Ectodermal cell (in vitro differentiated cells): Measurements from ENCODE around the gene MCM3.

Source experiments
- H3K27ac ChIP-seq: 2 replicates; pipeline ENCODE4 v1.7.0; 2013; ENCODE audit warnings: mild to moderate bottlenecking, low read depth, low read length; ENCODE audit not compliant: insufficient read depth, poor library complexity, severe bottlenecking
- H3K27me3 ChIP-seq: 2 replicates; pipeline ENCODE4 v1.7.0; 2013; ENCODE audit warnings: mild to moderate bottlenecking, low read length; ENCODE audit not compliant: insufficient read depth, control insufficient read depth, poor library complexity, severe bottlenecking
- H3K36me3 ChIP-seq: one replicate; pipeline ENCODE4 v1.7.0; 2013; ENCODE audit warnings: low read length; ENCODE audit not compliant: control insufficient read depth, insufficient read depth
- H3K4me1 ChIP-seq: one replicate; pipeline ENCODE4 v1.7.0; 2013; ENCODE audit warnings: low read length; ENCODE audit not compliant: control insufficient read depth, insufficient read depth
- H3K4me3 ChIP-seq: 2 replicates; pipeline ENCODE4 v1.7.0; 2013; ENCODE audit warnings: low read depth, low read length, control low read depth; ENCODE audit not compliant: insufficient read depth
- H3K9me3 ChIP-seq: 2 replicates; pipeline ENCODE4 v1.7.0; 2013; ENCODE audit warnings: mild to moderate bottlenecking, low read length, moderate library complexity; ENCODE audit not compliant: control insufficient read depth
- WGBS, 2 experiments: methylation state at CpG; one replicate each; pipeline ENCODE4 v1.1.7; 2013; ENCODE audit warnings: missing lambda C conversion rate in 2 of 2; 5-methylcytosine and 5-hydroxymethylcytosine counted together

MCM3 gene

GRCh38 chr6:52317841-52318581 lies 33.5 kb upstream of the MCM3 start:
- Histone ChIP-seq H3K36me3 (no peaks in the 10 kb centered on the region), H3K27me3 (no peaks in the 10 kb centered on the region), H3K4me3 (no peak overlapping the region), H3K4me1 (no peaks in the 10 kb centered on the region), H3K27ac (no peak overlapping the region), H3K9me3 (no peaks in the 10 kb centered on the region)
- 83 to 86% methylated on average over 4 of the region's 4 CpGs for WGBS, 2 experiments

- Histone ChIP-seq H3K4me1 (no peaks in the 10 kb centered on the region), H3K27ac (no peak overlapping the region), H3K9me3 (no peaks in the 10 kb centered on the region), H3K27me3 (no peaks in the 10 kb centered on the region), H3K4me3 (no peak overlapping the region), H3K36me3 (no peaks in the 10 kb centered on the region)
- WGBS, 2 experiments: 94 to 95% methylated on average over 1 of the region's 1 CpG
Measured at GRCh38 chr6:52317211-52317610, 32.7 kb upstream of the MCM3 start.

DNA sequence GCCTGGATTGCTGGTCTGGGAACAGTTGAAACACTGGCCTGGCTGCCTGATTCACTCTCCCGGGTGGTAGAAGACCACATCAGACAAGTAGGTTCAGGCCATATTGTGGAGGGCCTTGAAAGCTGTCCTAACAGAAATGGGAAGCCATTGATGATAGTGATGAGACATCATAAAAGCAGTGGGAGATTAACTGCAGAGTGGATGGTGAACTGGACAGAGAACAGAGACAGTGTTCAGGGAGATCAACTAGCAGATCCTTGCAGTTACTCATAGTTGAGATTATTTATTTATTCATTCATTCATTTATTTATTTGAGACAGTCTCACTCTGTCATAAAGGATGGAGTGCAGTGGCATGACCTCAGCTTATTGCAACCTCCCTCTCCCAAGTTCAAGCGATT lies 30.2 kb upstream of the MCM3 start:
- Histone ChIP-seq H3K27me3 (no peaks in the 10 kb centered on the region), H3K27ac (no peak overlapping the region), H3K4me1 (no peaks in the 10 kb centered on the region), H3K4me3 (no peak overlapping the region), H3K36me3 (no peaks in the 10 kb centered on the region), H3K9me3 (no peaks in the 10 kb centered on the region)
- WGBS, 2 experiments: 91 to 93% methylated on average over 2 of the region's 2 CpGs

DNA sequence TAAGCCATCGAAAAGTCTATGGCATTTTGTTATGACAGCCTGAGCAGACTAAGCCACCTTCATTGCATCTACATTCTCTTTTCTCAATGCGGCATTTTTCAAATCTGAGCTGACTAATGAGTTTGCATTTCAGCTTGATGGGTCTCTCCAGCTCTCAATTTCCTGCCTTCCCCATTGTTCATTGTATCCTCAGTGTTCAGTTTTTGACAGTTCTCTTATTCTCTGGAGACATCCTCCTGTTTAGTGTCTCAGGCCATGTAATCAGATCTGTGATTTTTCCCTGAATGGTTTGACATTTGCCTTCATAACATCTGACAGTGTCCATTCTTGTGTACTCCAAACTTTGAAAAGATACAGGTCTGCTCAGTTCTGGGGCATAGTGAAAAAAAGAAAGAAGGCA lies 27.9 kb upstream of the MCM3 start:
- Histone ChIP-seq H3K4me1 (no peaks in the 10 kb centered on the region), H3K9me3 (no peaks in the 10 kb centered on the region), H3K4me3 (no peak overlapping the region), H3K27me3 (no peaks in the 10 kb centered on the region), H3K36me3 (no peaks in the 10 kb centered on the region), H3K27ac (no peak overlapping the region)
- 94 to 97% methylated on average over 2 of the region's 2 CpGs for WGBS, 2 experiments

DNA sequence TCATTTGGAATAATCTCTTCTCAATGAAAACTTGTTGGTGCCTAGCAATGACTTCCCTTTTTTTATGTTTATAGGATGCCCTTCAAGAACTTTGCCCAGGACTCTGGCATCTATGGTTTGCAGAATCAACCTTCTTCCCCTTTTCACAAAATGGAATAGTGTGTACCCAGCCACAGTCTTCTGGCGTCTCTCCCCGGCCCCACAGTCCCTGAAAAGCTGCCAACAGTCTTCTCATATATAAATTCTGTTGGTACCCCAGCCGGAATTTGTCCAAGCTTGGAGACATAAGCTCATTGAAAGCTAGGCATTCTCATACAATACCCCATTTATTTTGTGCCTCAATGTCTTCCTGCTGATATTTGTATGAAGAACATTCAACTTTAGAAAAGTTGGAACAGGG lies 26.4 kb upstream of the MCM3 start:
- H3K4me1 ChIP-seq: no peaks in the 10 kb centered on the region
- 90 to 97% methylated on average over 3 of the region's 3 CpGs for WGBS, 2 experiments
- H3K27ac ChIP-seq: no peak overlapping the region
- no peaks in the 10 kb centered on the region for H3K9me3 ChIP-seq
- H3K4me3 ChIP-seq: no peak overlapping the region
- no peaks in the 10 kb centered on the region for H3K27me3 ChIP-seq
- H3K36me3 ChIP-seq: no peaks in the 10 kb centered on the region

- H3K27ac ChIP-seq: no peak overlapping the region
- H3K9me3 ChIP-seq: no peaks in the 10 kb centered on the region
- no peaks in the 10 kb centered on the region for H3K36me3 ChIP-seq
- peaks cover 8% of the 10 kb centered on the region for H3K4me1 ChIP-seq
- no peak overlapping the region for H3K4me3 ChIP-seq
- no peaks in the 10 kb centered on the region for H3K27me3 ChIP-seq
- 83 to 93% methylated on average over 1 of the region's 1 CpG for WGBS, 2 experiments
Measured at GRCh38 chr6:52307900-52308372, 23.4 kb upstream of the MCM3 start.

DNA sequence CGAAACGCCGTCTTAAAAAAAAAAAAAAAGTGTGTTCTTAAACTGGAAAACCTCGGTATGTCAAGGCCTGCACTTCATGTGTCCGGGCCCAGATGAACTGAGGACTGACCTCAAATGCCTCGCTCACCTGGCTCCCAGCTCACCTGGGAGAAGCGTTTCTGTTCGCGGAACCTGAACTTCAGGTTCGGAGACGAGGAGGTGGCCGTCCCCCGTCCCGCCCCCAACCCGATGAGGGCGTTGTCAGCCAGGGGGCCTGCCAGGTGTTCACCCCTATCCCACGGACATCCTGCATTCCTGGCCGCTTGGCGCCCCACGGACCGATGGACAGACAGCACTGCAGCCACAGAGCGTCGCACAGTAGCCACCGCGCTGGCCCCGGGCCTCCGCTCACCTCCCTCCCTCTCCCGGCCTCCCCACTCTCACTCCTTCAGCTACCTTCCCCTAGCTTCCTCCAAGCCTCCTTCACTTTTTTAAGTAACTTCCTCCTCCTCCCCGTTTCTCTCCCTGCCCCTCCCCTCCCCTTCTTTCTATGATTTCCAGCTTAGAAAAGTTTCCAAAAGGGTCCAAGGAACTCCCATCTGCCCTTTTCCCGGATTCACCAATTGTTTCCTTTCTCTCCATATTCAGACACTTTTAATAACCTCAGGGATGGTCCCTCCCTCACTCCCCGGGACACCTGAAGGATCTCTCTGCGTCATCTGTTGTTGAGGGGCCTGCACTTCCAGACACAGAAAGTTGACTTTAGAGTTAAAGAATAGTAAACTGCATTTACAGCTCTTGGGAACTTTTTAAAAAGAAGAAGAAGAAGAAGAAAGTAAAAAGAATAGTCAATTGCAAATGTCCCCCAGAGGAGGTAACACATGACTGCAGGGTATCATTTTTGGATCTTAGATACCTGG lies 22.7 kb upstream of the MCM3 start:
- Histone ChIP-seq H3K27ac (no peak overlapping the region), H3K4me3 (no peak overlapping the region), H3K27me3 (no peaks in the 10 kb centered on the region), H3K4me1 (peaks cover 8% of the 10 kb centered on the region), H3K9me3 (no peaks in the 10 kb centered on the region), H3K36me3 (no peaks in the 10 kb centered on the region)
- whole genome bisulfite sequencing, 2 experiments: 90 to 91% methylated on average over 32 of the region's 32 CpGs

GRCh38 chr6:52305948-52306767 lies 21.6 kb upstream of the MCM3 start:
- H3K27me3 ChIP-seq: no peaks in the 10 kb centered on the region
- no peak overlapping the region for H3K27ac ChIP-seq
- peaks cover 8% of the 10 kb centered on the region for H3K4me1 ChIP-seq
- H3K4me3 ChIP-seq: no peak overlapping the region
- 93 to 95% methylated on average over 14 to 15 of the region's 15 CpGs for WGBS, 2 experiments
- no peaks in the 10 kb centered on the region for H3K36me3 ChIP-seq
- H3K9me3 ChIP-seq: no peaks in the 10 kb centered on the region

- H3K36me3 ChIP-seq: no peaks in the 10 kb centered on the region
- WGBS, 2 experiments: 95 to 99% methylated on average over 6 of the region's 6 CpGs
- no peaks in the 10 kb centered on the region for H3K27me3 ChIP-seq
- no peaks in the 10 kb centered on the region for H3K9me3 ChIP-seq
- peaks cover 8% of the 10 kb centered on the region for H3K4me1 ChIP-seq
- H3K27ac ChIP-seq: no peak overlapping the region
- no peak overlapping the region for H3K4me3 ChIP-seq
Measured at GRCh38 chr6:52305411-52305810, 20.9 kb upstream of the MCM3 start.

GRCh38 chr6:52304983-52305390 lies 20.4 kb upstream of the MCM3 start:
- Histone ChIP-seq H3K27me3 (no peaks in the 10 kb centered on the region), H3K9me3 (no peaks in the 10 kb centered on the region), H3K36me3 (no peaks in the 10 kb centered on the region), H3K27ac (no peak overlapping the region), H3K4me1 (peaks cover 8% of the 10 kb centered on the region), H3K4me3 (no peak overlapping the region)
- WGBS, 2 experiments: 84 to 97% methylated on average over 1 of the region's 1 CpG
